Neutrophil (primary cell): ENCODE data around the gene DMD.

Source experiments
- H3K27ac ChIP-seq: fragments of 200-600 bp; sonication (generic); 2 replicates; pipeline ENCODE4 v1.5.1; 2016; ENCODE audit warnings: mild to moderate bottlenecking, moderate library complexity
- H3K27me3 ChIP-seq: fragments of 200-600 bp; sonication (generic); 2 replicates; pipeline ENCODE4 v1.6.0; 2016; ENCODE audit warnings: mild to moderate bottlenecking
- H3K36me3 ChIP-seq: fragments of 200-600 bp; sonication (generic); 2 replicates; pipeline ENCODE4 v1.5.1; 2017
- H3K4me1 ChIP-seq, 2 experiments: fragments of 200-600 bp in 1 of 2; sonication (generic) in 1 of 2; 1 replicate in 1 of 2; 2 replicates in 1 of 2; pipeline versions ENCODE4 v1.5.1 to v1.6.1; 2013 to 2016; ENCODE audit warnings: low read depth in 1 of 2, low read length in 1 of 2, mild to moderate bottlenecking in 1 of 2, moderate library complexity in 1 of 2; ENCODE audit not compliant: control insufficient read depth in 1 of 2, insufficient read depth in 1 of 2
- H3K4me3 ChIP-seq, 2 experiments: fragments of 200-600 bp in 1 of 2; sonication (generic) in 1 of 2; 1 replicate in 1 of 2; 2 replicates in 1 of 2; pipeline ENCODE4 v1.5.1; 2013 to 2016; ENCODE audit warnings: low read depth in 1 of 2, low read length in 1 of 2, mild to moderate bottlenecking in 1 of 2, moderate library complexity in 1 of 2
- H3K9me3 ChIP-seq: fragments of 200-600 bp; sonication (generic); 2 replicates; pipeline ENCODE4 v1.5.1; 2016
- TF ChIP-seq, protein P1 (sequence below): fragments of 200-600 bp; sonication (generic); IDR thresholded peaks from 2 replicates; pipeline ENCODE4 v1.5.1; 2016; ENCODE audit warnings: antibody characterized with exemption

The DMD gene

DNA sequence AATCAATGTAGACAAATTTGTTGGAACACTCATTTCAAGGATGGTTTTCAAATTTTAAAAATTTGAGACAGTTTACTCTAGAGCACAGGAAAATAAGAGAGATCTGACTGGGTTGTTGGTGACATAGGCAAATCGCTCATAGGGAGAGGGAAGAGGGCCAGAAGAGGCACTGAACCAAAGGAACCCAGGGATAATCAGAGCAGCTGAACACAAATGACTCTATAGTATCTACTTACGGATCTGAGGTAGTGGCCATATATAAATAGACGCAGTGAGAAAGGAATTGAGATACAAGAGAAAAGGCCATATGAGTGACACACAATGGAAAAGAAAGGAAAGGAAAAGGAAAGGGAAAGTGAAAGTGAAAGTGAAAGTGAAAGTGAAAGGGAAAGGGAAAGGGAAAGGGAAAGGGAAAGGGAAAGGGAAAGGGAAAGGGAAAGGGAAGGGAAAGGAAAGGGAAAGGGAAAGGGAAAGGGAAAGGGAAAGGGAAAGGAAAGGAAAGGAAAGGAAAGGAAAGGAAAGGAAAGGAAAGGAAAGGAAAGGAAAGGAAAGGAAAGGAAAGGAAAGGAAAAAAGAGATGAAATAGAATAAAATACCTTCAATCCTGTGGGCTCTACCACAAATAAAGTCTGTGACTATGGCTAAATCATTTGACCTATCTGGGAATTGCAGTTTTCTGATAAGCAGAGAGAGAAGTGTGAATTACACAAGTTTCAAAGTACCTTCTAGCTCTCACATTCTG lies 759.2 kb downstream of the DMD start:
- H3K36me3 ChIP-seq, result no peaks in the 10 kb centered on the region
- H3K27ac ChIP-seq, result no peak overlapping the region
- no peaks in the 10 kb centered on the region for H3K4me1 ChIP-seq
- no peaks in the 10 kb centered on the region for H3K27me3 ChIP-seq
- no peaks in the 10 kb centered on the region for H3K9me3 ChIP-seq
- no peak overlapping the region for H3K4me3 ChIP-seq
- TF ChIP-seq, protein P1, sequence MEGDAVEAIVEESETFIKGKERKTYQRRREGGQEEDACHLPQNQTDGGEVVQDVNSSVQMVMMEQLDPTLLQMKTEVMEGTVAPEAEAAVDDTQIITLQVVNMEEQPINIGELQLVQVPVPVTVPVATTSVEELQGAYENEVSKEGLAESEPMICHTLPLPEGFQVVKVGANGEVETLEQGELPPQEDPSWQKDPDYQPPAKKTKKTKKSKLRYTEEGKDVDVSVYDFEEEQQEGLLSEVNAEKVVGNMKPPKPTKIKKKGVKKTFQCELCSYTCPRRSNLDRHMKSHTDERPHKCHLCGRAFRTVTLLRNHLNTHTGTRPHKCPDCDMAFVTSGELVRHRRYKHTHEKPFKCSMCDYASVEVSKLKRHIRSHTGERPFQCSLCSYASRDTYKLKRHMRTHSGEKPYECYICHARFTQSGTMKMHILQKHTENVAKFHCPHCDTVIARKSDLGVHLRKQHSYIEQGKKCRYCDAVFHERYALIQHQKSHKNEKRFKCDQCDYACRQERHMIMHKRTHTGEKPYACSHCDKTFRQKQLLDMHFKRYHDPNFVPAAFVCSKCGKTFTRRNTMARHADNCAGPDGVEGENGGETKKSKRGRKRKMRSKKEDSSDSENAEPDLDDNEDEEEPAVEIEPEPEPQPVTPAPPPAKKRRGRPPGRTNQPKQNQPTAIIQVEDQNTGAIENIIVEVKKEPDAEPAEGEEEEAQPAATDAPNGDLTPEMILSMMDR, result no peak

DNA sequence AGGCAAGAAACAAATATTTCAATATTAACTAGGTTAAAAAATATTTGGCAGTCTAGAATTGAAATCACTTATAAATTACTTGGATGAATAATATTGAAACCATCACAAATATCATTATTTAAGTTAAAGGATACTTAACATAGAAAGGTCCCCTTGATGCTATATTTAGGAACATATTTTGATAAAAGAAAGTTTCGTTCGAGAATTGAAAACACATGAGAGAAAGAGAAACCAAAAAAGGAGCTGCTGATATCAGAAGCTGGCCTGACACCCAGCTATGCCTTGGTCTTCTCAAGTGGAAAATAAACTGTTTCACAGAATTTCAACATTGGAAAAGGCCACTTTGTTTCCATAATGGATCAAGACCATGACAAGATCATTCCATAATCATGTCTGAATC lies 762.4 kb downstream of the DMD start:
- H3K27ac ChIP-seq, result no peak overlapping the region
- no peaks in the 10 kb centered on the region for H3K36me3 ChIP-seq
- H3K4me1 ChIP-seq, result no peaks in the 10 kb centered on the region
- H3K4me3 ChIP-seq, result no peak overlapping the region
- no peaks in the 10 kb centered on the region for H3K9me3 ChIP-seq
- H3K27me3 ChIP-seq, result no peaks in the 10 kb centered on the region
- TF ChIP-seq, protein P1, result no peak

DNA sequence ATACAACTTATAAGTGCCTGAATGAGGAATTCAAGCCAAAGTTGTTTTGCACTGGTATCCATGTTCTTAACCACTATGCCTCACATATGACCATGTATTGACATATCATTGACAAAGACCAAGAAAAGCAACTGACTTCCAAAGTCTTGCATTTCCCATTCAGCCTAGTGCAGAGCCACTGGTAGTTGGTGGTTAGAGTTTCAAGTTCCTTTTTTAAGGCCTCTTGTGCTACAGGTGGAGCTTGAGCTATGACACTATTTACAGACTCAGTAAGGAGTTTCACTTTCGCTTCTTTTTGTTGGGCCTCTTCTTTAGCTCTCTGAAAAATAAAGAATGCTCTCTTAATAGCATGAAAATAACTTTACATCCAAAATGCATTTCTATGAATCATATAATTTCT lies 763.0 kb downstream of the DMD start:
- H3K9me3 ChIP-seq, result no peaks in the 10 kb centered on the region
- no peak overlapping the region for H3K27ac ChIP-seq
- no peaks in the 10 kb centered on the region for H3K27me3 ChIP-seq
- H3K36me3 ChIP-seq, result no peaks in the 10 kb centered on the region
- no peaks in the 10 kb centered on the region for H3K4me1 ChIP-seq
- no peak overlapping the region for H3K4me3 ChIP-seq
- TF ChIP-seq, protein P1, result no peak

DNA sequence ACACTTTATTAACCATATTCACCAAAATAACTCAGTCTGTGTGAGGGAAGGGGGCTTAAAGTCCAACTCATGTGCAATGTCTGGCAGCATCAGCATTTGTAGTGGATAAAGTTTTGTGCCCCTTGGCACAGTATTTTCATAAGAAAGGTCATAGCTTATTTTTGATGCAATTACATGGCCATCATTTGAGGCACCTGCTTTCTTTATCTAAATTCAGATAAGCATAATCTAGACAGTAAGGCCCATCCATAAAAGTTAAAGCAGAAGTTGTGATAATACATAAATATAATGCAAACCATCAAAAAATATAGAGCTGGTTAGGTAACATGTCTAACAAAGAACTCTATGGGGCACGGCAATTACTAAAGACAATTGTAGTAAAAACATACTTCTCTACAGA lies 763.7 kb downstream of the DMD start:
- Histone ChIP-seq H3K4me3 (no peak overlapping the region), H3K27ac (no peak overlapping the region), H3K27me3 (no peaks in the 10 kb centered on the region), H3K9me3 (no peaks in the 10 kb centered on the region), H3K4me1 (no peaks in the 10 kb centered on the region), H3K36me3 (no peaks in the 10 kb centered on the region)
- TF ChIP-seq, protein P1, result no peak

DNA sequence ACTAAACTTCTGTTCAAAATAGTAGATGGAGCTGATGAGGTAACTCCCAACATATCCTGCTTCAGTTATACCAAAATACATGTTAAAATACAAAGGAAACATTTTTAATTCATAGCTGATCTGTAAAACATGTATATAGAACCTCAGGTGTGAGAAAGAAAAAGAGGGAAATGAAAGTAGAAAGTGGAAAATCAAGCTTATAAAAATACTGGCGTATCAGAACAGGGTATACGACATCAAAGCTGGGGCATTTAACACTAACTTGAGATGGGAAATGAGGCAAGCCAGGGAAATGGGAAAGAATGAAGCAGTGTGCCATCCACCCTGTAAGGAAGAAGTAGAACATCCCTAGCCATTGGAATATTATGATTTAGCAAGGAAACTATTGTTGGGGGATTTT lies 767.5 kb downstream of the DMD start:
- no peak overlapping the region for H3K27ac ChIP-seq
- H3K4me1 ChIP-seq, result no peaks in the 10 kb centered on the region

More for the DNA sequence above, 767.5 kb downstream of the DMD start:
- no peaks in the 10 kb centered on the region for H3K27me3 ChIP-seq
- TF ChIP-seq, protein P1, result no peak
- no peaks in the 10 kb centered on the region for H3K9me3 ChIP-seq
- no peak overlapping the region for H3K4me3 ChIP-seq
- no peaks in the 10 kb centered on the region for H3K36me3 ChIP-seq
